ENCODE measurements around the gene ZBED2. TPM values are rescaled to one million over a fixed set of nuclear protein-coding genes. Genes with fewer than 3 reads are reported as not detected.

ZBED2 gene
- total RNA-seq, 1 experiment from 2014 or later: not detected

DNA sequence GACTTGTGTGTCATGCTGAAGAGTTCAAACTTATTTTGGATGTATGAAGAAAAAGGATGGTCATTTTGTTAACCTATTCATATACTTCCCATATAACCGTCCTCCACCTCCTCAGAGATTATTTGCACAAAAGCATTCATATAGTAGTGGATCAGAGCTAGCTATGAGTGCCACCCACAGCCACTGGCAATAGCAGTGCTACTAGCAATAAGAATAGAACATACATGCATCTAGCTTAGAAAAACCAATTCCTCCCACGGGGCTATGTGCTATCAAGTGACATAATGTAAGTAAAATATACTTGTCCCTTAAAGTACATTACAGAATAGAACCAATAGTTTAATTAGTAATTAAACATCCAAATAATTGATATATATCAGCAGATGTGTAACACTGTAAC lies 10.3 kb upstream of the ZBED2 start:
- DNase-seq (ENCODE audit: low spot score): no peak
- in situ Hi-C loops (cut with HindIII; ENCODE audit: low sequenced_read_pairs): no loop called here

DNA sequence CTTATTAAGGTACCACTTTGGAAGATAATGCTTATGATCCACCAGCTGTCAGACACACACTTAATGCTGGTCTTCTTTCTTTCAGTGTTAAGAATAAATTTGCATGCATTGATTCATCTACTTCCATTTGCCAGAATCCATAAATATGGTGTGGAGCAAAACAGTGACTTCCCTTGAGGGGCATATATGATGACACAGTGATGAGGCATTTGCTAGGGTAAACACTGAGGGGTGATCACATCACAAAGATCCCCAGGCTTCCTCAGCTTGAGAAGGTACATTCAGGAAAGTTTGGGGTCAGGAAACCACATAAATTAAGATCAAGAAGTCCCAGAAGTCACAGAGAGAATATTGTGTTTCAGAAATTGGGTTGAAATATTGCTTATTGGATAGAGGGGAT lies 9.9 kb upstream of the ZBED2 start:
- in situ Hi-C loops (cut with HindIII; ENCODE audit: low sequenced_read_pairs): no loop called here
- no peak for DNase-seq (ENCODE audit: low spot score)

DNA sequence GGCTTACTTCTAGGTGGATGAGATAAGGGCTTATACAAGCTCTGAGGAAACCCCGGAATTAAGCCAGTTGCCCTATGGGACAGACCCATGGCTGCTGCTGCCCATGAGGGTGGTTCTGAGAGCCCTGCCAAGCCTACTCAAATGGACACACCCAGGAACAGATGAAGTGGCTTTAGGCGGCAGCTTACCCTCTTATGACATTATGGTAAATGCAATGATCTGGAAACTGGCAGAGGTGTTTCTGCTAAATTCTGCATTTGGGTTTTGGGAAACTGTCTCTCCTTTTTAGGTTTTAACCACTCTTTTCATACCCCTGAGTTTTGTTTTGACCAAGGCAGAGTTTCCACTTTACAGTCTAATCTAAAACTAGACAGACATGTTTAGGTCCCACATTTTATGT lies 9.0 kb upstream of the ZBED2 start:
- no peak for DNase-seq (ENCODE audit: low spot score)
- in situ Hi-C loops (cut with HindIII; ENCODE audit: low sequenced_read_pairs): no loop called here

DNA sequence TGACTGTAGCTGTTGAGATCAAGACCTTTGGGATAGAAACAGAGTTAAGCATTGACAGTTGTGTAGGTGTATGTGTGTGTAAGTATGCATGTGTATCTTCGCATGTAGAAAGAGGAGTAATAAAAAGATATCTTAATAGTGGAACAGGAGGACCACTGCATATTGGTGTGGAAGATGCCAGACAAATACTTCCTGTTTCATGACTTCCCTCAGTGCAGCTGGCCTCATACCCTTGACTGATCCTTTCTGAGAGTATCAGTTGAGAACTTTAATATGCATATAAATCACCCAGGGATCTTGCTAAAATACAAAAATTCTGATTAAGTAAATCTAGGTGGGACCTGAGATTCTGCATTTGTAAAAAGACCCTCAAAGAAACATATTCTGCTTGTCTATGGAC lies 8.5 kb upstream of the ZBED2 start:
- no peak for DNase-seq (ENCODE audit: low spot score)
- in situ Hi-C loops (cut with HindIII; ENCODE audit: low sequenced_read_pairs): no loop called here

DNA sequence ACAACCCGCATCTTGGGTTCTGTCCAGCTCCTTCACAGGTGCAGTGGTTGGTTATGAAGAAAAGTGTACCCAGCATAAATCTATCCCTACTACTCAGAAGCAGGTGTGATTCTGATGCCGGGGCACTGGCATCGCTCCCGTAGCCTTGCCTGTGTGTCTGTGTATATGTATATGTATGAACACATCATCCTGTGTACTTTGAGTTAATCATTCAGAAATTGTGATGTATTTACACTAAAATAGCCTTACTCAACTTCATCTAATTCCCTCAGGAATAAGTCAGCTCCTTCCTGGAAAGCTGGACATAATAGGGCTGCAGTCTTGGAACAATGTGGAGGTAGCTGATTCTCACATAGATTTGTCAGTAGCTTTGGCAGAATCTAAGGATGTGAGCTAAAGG lies 6.7 kb upstream of the ZBED2 start:
- DNase-seq (ENCODE audit: low spot score): no peak
- in situ Hi-C loops (cut with HindIII; ENCODE audit: low sequenced_read_pairs): no loop called here

DNA sequence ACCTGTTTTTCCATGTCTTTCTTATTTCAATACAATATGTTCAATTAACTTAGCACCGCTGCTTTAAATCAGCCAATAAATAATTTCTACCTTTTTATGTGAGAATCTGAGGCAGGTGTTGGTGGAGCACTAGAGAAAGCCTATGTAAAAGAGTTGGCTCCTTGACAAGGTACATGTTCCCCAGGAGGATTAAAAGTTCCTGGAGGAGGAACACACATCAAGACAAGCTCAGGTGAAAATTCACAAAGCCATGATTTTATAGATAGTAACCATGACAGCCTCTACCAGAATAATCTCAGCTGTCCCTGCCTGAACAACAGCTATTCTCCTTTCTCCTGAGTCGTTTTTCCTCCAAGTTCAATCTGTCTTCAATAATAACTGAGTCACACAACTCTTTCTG lies 3.4 kb upstream of the ZBED2 start:
- in situ Hi-C loops (cut with HindIII; ENCODE audit: low sequenced_read_pairs): no loop called here
- no peak for DNase-seq (ENCODE audit: low spot score)

DNA sequence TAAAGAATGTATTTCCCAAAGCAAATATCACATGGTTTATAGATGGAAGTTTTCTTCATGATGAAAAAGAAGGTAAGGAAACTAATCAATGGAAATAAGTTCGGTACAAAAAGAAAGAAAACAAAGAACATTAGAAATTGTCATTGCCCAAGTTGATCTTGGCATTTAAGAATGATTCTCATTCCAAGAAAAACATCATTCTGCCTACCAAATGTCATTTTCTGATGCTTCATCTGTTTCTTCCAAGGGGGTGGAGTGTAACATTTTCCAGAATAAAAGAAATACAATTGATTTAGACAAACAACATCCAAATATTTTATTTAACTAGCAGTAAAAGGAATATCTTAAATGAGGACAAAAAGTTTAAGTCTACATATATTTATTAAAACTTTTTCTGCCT lies 3.0 kb upstream of the ZBED2 start:
- in situ Hi-C loops (cut with HindIII; ENCODE audit: low sequenced_read_pairs): no loop called here
- DNase-seq (ENCODE audit: low spot score): no peak

DNA sequence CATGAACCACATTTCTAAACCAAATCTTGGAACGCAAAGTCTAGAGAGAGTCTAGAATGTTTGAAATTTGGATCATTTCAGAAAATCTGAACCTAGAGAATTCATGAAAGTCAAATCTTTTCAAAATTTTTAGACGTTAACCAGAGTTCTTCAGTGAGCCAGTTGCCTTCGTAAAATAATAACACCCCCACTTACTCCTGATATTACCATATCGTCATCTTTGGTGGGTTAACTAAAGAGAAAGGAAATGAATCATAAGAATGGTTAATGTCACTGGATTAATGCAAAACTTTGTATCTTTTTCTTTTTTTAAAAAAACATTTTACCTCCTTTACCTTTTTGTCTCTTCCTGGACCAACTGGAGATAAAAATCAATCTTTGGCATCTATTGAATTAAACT lies 1.2 kb upstream of the ZBED2 start:
- in situ Hi-C loops (cut with HindIII; ENCODE audit: low sequenced_read_pairs): no loop called here

DNA sequence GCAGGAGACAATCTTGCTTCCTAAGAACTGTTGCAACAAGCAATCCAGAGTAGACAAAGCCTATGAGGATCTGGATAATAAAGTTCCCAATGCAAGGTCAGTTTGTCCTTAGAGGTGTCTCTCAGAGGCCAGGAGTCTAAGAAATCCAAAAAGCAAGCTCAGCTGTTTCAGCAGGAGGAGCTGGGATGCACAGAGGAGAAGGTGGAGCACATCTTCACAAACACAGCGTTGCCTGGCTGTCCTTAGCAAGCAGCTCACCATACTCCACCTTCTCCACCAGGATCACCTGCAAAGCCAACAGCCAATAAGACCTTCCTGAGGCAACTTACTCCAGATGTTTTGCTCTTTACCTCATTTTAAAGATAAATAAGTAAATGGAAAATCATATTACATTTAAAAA lies 365 bp downstream of the ZBED2 start:
- in situ Hi-C loops (cut with HindIII; ENCODE audit: low sequenced_read_pairs): no loop called here
- no peak for DNase-seq (ENCODE audit: low spot score)

More for the DNA sequence above, 1.2 kb upstream of the ZBED2 start:
- DNase-seq (ENCODE audit: low spot score): no peak

DNA sequence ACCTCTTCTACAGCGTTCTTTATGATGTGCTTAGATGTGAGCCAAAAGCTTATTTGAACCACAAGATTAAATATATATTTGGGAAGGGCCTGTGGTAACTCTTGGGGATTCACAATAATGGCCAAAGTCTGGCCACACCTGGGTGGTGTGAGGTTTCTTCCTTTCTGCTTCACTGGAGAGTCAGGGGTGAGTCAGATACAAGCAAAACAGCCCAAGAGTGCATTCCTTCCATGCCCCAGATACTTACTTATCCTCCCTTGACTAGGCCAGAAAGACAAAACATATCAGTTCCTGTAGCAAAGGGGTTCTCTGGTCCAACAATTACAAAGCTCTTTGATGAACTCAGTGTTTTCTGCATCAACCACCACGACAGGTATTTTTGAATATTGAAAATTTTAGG lies 941 bp downstream of the ZBED2 start:
- in situ Hi-C loops (cut with HindIII; ENCODE audit: low sequenced_read_pairs): no loop called here
- DNase-seq (ENCODE audit: low spot score): no peak

DNA sequence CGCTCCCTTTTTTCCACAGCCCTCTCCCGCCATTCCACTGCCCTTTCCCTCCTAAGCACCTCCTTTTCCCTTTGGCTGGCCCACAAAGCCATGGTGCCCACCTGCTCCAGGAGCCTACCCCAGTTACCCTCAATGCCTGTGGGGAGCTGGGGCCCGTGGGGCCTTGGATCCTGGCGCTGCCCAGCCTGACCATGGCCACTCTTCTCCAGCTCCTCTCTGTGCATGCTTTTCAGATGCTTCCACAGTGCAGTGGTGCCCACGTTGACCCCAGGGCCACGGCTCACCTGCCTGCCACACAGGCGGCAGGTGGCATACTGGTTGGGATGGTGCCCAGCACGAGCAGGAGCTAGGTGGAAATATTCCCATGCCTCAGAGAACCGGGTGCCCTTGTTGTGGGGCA lies 1.5 kb downstream of the ZBED2 start:
- in situ Hi-C loops (cut with HindIII; ENCODE audit: low sequenced_read_pairs): no loop called here
- no peak for DNase-seq (ENCODE audit: low spot score)

DNA sequence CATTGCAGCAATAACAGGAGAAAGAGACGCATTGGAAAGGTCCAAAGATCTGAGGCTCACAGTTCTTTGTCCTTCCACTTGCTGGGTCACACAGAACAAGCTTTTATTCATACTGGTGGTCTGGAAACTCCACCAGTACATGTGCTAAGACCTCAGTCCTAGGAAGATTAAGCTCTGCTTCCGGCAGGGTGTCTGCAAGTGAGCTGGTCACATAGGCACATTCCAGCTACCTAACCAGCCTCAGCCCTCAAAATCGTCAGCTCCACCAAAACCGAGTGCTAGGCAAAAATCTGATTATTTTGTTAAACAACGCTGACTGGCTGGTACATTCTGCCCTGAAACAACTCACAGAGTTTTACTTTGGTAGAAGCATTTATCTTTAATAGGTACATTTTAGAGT lies 2.2 kb downstream of the ZBED2 start:
- DNase-seq (ENCODE audit: low spot score): no peak
- in situ Hi-C loops (cut with HindIII; ENCODE audit: low sequenced_read_pairs): no loop called here

DNA sequence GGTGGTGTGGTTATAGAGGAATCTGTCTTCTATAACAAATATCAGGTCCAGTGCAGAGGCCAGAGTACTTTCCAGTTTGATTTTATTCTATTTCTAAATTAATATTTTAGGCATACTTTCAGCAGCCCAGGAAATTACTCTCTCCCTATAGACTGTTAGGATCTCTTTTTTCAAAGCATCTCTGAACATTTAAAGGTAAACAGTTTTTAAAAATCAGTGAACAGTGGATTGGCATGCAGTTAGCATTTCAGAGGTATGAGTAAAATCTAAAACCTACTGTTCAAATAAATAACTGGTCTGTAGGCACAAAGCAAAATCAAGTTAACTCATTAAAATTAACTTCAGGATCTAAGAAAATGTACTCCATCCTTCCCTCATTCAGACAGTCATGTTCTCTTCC lies 3.0 kb downstream of the ZBED2 start:
- in situ Hi-C loops (cut with HindIII; ENCODE audit: low sequenced_read_pairs): no loop called here
- DNase-seq (ENCODE audit: low spot score): no peak

DNA sequence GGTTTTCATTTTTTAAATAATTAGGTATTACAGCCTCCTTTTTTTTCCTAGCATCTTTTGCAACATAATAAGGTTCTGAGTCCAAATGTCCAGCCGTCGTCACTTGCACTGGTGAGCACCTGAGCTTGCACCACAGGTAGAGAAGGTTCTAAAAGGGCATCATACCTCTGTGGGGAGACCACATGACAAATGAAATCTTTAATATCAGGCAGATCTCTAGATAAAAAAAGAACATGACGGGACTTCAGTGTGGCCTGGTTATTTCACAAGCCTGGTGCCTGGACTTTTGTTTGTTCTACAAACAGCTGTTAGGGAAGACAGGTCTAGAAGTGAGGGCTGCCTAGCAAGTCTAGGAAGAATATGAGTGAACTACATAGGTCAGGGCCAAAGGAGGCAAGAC lies 3.6 kb downstream of the ZBED2 start:
- no peak for DNase-seq (ENCODE audit: low spot score)
- in situ Hi-C loops (cut with HindIII; ENCODE audit: low sequenced_read_pairs): no loop called here

DNA sequence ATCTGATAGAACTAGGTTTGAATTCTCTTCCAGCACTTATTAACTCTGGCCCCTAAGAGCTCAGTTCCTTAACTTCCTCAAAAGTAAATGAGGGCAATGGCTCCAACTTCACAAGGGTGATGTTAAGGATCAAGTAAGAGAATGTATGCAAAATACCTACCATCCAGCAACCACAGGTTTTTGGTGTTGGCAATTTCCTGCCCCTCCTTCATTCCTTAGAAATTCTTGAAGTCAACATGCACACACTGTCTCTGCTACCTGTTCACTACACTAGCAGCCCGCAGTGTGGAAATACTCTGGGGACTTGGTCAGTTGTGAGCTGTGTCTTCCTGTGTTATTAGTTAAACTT lies 5.0 kb downstream of the ZBED2 start:
- in situ Hi-C loops (cut with HindIII; ENCODE audit: low sequenced_read_pairs): no loop called here
- DNase-seq (ENCODE audit: low spot score): no peak

DNA sequence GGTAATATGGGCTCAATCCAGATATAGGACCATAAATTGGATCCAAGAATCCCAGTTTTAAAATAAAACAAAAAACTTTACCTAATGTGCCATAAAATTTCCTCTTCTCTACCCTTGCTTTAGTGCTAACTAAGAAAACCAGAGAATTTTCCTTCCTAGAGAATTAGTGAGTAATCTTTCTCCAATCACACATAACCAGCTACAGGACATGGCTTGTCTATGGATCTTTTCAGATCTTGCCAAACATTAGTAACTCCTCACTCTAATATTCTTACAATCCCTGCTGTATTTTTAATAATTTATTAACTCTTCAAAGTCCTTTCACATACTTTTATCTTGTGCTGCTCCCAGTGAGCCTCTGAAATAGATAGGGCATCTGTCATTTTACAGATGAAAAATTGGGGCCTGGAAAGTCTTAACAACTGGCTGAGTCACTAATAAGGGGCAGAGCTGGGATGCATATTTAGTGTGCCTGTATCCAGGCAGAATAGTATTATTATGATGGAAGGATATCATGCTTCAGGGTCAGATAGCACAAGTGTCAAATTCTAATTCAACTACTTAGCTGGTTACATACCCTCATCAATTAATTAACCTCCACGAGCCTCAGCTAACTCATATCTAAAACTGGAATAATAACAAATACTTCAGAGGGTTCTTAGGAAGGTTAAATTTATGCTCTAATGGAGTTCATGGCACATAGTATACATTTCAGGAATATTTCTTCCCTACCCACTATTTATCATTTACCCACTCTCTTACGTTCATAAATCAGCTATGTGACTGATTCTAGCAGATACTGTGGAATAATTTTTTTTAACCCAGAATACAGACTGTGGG lies 5.6 kb downstream of the ZBED2 start:
- in situ Hi-C loops (cut with HindIII; ENCODE audit: low sequenced_read_pairs): no loop called here
- DNase-seq (ENCODE audit: low spot score): no peak

DNA sequence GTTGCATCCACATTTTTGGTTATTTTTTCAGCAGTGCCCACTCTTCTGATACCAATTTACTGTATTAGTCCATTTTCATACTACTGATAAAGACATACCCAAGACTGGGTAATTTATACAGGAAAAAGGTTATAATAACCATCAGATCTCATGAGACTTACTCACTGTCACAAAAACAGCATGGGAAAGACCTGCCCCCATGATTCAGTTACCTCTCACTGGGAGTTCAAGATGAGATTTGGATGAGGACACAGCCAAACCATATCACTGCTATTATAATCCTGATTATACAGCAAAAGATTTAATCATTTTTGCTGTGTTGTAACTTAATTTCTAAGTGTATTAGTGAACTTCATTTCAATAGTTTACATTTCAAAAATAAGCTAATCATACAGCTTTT lies 6.6 kb downstream of the ZBED2 start:
- no peak for DNase-seq (ENCODE audit: low spot score)
- in situ Hi-C loops (cut with HindIII; ENCODE audit: low sequenced_read_pairs): no loop called here

DNA sequence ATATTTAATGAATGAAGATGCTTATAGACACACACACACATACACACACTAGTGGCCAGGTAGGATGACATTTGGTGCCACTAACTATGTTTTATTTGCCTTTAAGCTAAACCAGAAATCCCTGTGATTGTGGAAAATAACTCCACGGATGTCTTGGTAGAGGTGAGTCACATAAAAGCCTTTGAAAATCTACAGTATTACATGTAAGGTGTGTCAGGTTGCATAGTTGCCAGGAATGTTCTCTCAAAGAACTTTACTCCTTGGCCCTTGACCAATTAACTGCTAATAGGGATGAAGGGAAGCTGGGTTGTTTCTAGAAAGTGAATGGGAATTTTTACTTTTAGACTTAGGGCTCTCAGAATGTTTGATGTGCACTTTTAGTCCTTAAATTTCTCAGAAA lies 9.9 kb downstream of the ZBED2 start:
- in situ Hi-C loops (cut with HindIII; ENCODE audit: low sequenced_read_pairs): no loop called here

DNA sequence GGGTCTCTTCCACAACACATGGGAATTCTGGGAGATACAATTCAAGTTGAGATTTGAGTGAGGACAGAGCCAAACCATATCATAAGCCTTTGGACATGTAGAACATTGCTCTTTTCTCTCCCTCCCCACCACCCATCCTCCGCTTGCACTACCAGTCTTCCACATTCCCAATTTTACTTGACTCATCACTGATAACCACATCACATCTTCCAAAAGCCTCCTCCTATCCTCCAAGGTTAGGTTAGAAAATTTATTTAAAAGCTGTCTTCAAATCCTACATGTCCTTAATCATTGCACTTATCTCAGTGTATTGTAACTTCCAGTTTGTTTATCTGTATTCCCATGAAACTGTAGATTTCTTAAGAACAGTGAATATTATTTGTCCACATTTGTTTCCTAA lies 10.4 kb downstream of the ZBED2 start:
- no peak for DNase-seq (ENCODE audit: low spot score)
- in situ Hi-C loops (cut with HindIII; ENCODE audit: low sequenced_read_pairs): no loop called here

More for the DNA sequence above, 9.9 kb downstream of the ZBED2 start:
- DNase-seq (ENCODE audit: low spot score): no peak

DNA sequence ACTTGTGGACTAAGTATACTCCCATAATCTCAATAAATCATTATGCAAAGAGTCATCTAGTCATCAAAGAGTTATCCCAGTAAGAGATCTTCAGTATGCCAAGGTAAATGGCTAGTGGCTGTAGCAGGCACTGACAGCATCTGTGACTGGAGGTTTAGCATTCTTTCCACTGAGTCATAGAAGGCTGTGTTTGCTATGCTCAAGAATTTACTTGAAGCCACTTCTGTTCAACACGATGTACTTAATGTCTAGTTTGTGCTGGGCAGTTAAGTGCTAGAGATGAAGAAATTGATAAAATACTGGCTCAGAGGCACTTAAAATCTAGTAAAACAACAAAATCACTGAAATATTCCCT lies 13.0 kb downstream of the ZBED2 start:
- no peak for DNase-seq (ENCODE audit: low spot score)
- in situ Hi-C loops (cut with HindIII; ENCODE audit: low sequenced_read_pairs): no loop called here

DNA sequence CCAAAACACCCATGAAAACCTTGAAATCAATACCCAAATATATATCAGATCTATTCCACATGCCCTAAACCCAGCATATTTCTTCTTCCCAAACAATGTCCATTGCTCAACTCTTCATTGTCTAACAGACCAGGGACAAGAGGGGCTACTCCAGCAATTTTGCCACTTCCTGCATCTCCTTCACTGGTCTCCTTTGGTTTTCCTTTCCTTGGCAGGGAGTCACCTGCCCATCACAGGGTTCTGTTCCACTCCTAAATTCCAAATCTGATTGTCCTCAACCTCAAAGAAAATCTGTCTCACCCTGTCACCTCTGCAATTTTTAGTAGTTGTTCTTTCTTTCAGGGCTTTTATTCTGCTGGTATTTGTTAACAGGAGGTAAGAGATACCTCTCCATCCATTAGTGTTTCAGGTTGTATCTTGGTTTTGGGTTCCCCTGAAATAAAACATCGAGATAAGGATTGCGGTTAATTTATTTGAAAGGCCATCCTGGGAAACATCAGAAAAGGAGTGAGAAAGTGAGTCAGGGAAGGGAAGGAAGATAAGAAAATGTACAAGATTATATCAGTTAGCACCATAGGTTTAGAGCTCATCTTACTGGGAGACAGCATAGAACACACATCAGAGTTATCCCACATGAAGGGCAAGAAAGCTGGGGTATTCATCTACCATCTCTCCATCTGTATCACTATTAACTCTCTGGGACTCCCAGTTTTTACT lies 13.6 kb downstream of the ZBED2 start:
- no peak for DNase-seq (ENCODE audit: low spot score)
- in situ Hi-C loops (cut with HindIII; ENCODE audit: low sequenced_read_pairs): no loop called here
